Measurements from ENCODE around the gene CAMTA1. TPM values are rescaled to one million over a fixed set of nuclear protein-coding genes. Genes with fewer than 3 reads are reported as not detected.

CAMTA1 gene
- total RNA-seq, 1 donor: 56.1 TPM

- no peak overlapping the region for H3K4me3 ChIP-seq (ENCODE audit: low read depth, low read length)
- no peak for DNase-seq (ENCODE audit: low read depth)
- no peak for TF ChIP-seq CTCF (IDR thresholded peaks at IDR 0.05; ENCODE audit: insufficient read depth, low read depth, low read length)
Measured at GRCh38 chr1:7371926-7372325, 586.7 kb downstream of the CAMTA1 start.

DNA sequence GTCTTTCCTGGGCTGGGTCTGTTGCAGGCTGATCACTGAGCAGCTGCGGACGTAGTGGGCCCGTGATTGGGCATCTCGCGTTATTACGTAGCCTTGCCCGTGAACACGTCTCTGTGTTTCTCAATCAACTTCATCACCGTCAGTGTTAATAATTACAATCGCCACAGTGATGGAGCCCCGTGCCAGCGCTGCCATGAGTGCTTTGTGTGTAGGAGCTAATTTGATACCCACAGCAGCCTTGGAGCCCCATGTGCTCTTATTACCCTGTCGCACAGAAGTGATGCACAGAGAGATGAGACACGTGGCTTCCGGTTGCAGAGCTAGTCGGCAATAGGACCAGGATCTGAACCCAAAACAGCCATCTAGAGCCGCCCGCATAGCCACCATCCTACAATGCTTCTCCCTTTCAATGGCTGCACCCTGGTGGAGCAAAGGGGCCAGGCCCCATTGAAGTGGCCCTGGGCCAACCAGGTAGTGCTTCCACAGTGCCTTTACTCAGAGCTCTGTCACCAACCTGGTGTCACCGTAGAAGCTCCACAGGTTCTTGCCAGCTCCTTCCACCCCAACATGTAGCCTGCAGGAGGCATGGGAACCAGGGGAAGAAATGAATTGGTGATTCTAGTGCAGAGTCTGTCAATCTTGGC, 587.3 kb downstream of the CAMTA1 start:
- no peak overlapping the region for H3K4me3 ChIP-seq (ENCODE audit: low read depth, low read length)
- no peak for DNase-seq (ENCODE audit: low read depth)
- no peak for TF ChIP-seq CTCF (IDR thresholded peaks at IDR 0.05; ENCODE audit: insufficient read depth, low read depth, low read length)

DNA sequence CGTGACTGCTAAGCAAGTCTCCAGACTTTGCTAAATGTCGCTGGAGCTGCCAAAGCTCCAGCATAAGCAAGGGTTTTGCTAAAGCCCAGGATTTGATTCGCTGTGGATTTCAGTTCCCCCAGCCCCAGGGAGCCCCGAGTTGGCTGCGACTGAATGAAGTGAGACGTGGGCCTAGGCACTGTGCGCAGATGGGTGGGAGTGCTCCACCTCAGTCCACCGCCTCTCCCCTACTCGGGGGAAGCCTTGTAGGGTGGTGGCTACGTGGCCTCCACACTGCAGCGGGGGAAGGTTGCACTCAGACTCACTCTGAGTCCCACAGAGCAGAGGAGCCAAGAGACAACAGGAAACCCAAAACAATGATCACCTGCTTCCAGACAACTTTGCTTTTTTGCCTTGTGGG, 588.0 kb downstream of the CAMTA1 start:
- H3K4me3 ChIP-seq (ENCODE audit: low read depth, low read length): no peak overlapping the region
- no peak for DNase-seq (ENCODE audit: low read depth)
- TF ChIP-seq CTCF (IDR thresholded peaks at IDR 0.05; ENCODE audit: insufficient read depth, low read depth, low read length): no peak

DNA sequence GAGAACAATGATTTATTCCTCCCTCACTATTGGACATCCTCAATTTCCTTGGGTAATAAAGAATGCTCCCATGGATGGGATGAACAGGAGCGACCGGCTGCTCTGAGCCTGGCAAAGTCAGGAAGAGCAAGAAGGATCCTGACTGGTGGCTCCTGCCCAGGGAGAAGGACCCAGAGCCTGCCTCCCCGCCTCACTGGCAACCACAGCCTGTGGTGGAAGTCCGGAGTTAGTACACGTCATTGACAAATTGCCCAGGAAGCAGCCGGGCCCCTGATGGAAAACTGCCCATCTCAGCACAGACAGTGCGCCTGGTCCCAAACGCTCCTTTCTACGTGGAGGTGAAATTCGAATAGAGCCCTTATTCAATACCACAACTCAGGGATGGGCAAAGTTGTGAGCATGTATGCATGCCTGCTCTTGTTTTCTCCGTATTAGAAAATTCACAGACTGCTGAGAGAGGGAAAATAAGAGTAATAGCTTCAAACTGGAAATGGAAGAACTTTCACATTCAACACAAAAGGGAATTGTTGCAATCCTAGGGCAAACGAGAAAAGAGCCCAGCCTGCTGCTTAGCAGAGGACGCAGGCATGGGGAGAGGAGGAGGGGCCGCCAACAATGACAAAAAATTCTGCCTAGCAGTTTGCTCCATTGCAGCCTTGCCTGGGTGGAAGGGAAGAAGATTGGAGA, 588.8 kb downstream of the CAMTA1 start:
- no peak for TF ChIP-seq CTCF (IDR thresholded peaks at IDR 0.05; ENCODE audit: insufficient read depth, low read depth, low read length)
- no peak for DNase-seq (ENCODE audit: low read depth)
- H3K4me3 ChIP-seq (ENCODE audit: low read depth, low read length): no peak overlapping the region

DNA sequence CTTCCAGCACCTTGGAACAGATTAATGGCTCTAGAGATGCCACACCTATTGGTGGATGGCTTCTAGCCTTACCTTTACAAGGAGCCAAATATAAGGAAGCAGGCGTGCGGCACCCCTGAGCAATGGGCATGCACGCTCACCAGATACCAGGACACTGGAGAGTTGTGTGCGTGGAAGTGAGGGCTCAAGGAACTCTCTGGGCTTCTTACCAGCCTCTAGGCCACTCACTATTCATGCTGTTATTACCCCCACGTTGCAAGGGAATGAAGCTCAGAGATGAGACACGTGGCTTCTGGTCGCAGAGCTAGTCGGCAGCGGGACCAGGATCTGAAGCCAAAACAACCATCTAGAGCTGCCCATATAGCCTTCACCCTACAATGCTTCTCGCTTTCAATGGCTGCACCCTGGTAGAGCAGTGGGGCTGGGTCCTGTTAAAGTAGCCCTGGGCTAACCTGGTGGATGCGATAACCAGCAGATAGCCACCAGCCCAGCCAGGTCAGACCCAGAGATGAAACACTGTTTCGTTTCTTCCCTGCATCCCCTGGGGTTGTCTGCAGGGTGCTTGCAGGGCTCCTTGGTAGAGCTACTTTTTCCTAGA, 589.4 kb downstream of the CAMTA1 start:
- no peak for DNase-seq (ENCODE audit: low read depth)
- TF ChIP-seq CTCF (IDR thresholded peaks at IDR 0.05; ENCODE audit: insufficient read depth, low read depth, low read length): no peak
- H3K4me3 ChIP-seq (ENCODE audit: low read depth, low read length): no peak overlapping the region

DNA sequence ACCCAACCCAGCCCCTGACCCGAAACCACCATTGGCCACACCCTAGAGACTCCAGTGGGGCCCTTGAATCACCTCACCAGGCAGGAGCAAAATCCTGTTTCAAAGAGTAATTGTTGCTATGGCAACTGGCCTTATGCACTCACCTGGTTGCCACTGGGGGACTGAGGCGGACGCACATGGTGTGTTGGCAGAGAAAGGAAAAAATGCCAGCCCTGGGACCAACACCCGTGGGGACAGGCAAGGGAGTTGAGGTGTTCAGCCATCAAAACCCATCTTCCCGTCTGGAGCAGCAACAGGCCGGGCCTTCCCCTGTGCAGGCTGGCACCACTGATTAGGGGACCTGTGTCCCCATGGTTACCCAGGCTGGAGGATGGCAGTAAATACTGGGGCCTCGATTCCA, 590.1 kb downstream of the CAMTA1 start:
- DNase-seq (ENCODE audit: low read depth): no peak
- no peak overlapping the region for H3K4me3 ChIP-seq (ENCODE audit: low read depth, low read length)
- no peak for TF ChIP-seq CTCF (IDR thresholded peaks at IDR 0.05; ENCODE audit: insufficient read depth, low read depth, low read length)

Data from fibroblast of villous mesenchyme (primary cell).